ENCODE measurements around the gene L3MBTL3. TPM values are rescaled to one million over a fixed set of nuclear protein-coding genes. Genes with fewer than 3 reads are reported as not detected.

The L3MBTL3 gene
- total and polyA plus RNA-seq, 10 of the 15 experiments (the other 5 are each of a cell fraction or from before 2014, with no cell fraction given): 0.71 to 9.4 (median 6.2) TPM

DNA sequence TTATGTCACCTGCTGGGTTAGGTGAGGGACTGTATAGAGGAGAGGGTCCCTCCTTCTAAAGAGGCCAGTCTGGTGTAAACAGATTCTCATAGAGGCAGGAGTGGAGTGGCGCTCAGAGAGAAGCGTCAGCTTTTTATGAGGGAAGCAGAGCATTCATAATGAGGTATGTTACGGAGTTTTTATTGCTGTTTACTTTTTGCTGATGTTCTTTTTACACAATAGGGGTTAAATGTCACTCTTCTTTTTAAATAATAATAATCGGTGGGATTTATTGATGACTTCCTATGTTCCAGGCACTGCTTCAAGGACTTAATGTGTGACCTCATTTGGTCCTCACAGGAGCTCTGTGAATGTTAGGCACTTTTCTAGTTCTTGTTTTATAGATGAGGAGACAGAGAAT, 79.9 kb downstream of the L3MBTL3 start:
- Histone ChIP-seq H3K4me3 (no peak overlapping the region), H4K20me1 (ENCODE audit: control insufficient read depth, insufficient read depth) (no peaks in the 10 kb centered on the region), H3K9ac (ENCODE audit: control insufficient read depth, insufficient read depth, low read length) (no peak overlapping the region), H2AFZ (ENCODE audit: control insufficient read depth, low read depth, low read length) (no peak overlapping the region), H3K27ac (ENCODE audit: control insufficient read depth, insufficient read depth) (no peak overlapping the region), H3K79me2 (ENCODE audit: control insufficient read depth, insufficient read depth, low read length) (no peaks in the 10 kb centered on the region), H3K9me3 (replicated peaks; ENCODE audit: control insufficient read depth, insufficient read depth, low read length) (no peaks in the 10 kb centered on the region), H3K36me3 (ENCODE audit: control insufficient read depth in 2 of 2, insufficient read depth in 2 of 2, low read length in 1 of 2) (no peaks in the 10 kb centered on the region), H3K4me1 (ENCODE audit: control insufficient read depth, insufficient read depth, low read length) (no peaks in the 10 kb centered on the region), H3K4me2 (ENCODE audit: control insufficient read depth, insufficient read depth) (no peak overlapping the region), H3K27me3 (replicated peaks in 1 of 2; ENCODE audit: control insufficient read depth in 2 of 2, insufficient read depth in 2 of 2, low read length in 1 of 2) (no peaks in the 10 kb centered on the region)
- ChIA-PET POLR2A (no interaction called here), RAD21 (ENCODE audit: unreplicated experiment) (no interaction called here), SMC1A (ENCODE audit: uncharacterized antibody, unreplicated experiment) (interaction anchor here (0.6 kb wide), 1 partner anchor 655 kb away, joined by 3 read pairs; no protein-coding TSS in a partner anchor), CTCF (interaction anchor here (0.9 kb wide), 1 partner anchor 212 kb away, joined by 3 read pairs; no protein-coding TSS in a partner anchor)
- intact Hi-C loops (cut with micrococcal nuclease; ENCODE audit: unreplicated experiment): no loop called here
- in situ Hi-C loops (cut with MboI): no loop called here
- FAIRE-seq: no peak
- no peak for ATAC-seq
- 98% methylated on average over 4 of the region's 4 CpGs for WGBS (ENCODE audit: insufficient coverage, insufficient replicate concordance, low lambda C conversion rate, missing lambda C conversion rate)
- BruUV-seq (replicated peaks): no TSS peak
- DNase-seq (ENCODE audit: low read depth, low spot score): no peak
- TF ChIP-seq NFYA (IDR thresholded peaks at IDR 0.05; ENCODE audit: borderline replicate concordance, low read depth, low read length): no peak
- TF ChIP-seq CBX5 (IDR thresholded peaks at IDR 0.05; ENCODE audit: low read depth): no peak
- TF ChIP-seq CHD1 (IDR thresholded peaks at IDR 0.05; ENCODE audit: low read depth, low read length): no peak
- no peak for TF ChIP-seq LARP7 (IDR thresholded peaks at IDR 0.05)
- TF ChIP-seq FOS (IDR thresholded peaks at IDR 0.05; ENCODE audit: borderline replicate concordance, extremely low read depth, insufficient read length): no peak
- TF ChIP-seq, protein P1, sequence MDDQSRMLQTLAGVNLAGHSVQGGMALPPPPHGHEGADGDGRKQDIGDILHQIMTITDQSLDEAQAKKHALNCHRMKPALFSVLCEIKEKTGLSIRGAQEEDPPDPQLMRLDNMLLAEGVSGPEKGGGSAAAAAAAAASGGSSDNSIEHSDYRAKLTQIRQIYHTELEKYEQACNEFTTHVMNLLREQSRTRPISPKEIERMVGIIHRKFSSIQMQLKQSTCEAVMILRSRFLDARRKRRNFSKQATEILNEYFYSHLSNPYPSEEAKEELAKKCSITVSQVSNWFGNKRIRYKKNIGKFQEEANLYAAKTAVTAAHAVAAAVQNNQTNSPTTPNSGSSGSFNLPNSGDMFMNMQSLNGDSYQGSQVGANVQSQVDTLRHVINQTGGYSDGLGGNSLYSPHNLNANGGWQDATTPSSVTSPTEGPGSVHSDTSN (IDR thresholded peaks at IDR 0.05; ENCODE audit: insufficient replicate concordance, low read depth, low read length): no peak
- no peak for TF ChIP-seq EZH2 (IDR thresholded peaks at IDR 0.05; ENCODE audit: borderline replicate concordance, control insufficient read depth, low read depth, low read length)
- no peak for TF ChIP-seq TCF3 (IDR thresholded peaks at IDR 0.05; ENCODE audit: borderline replicate concordance, insufficient read depth, low read depth, low read length)
- no peak for TF ChIP-seq BHLHE40 (IDR thresholded peaks at IDR 0.05; ENCODE audit: borderline replicate concordance in 1 of 2, low read depth in 2 of 2, low read length in 1 of 2)
- TF ChIP-seq, protein P2, sequence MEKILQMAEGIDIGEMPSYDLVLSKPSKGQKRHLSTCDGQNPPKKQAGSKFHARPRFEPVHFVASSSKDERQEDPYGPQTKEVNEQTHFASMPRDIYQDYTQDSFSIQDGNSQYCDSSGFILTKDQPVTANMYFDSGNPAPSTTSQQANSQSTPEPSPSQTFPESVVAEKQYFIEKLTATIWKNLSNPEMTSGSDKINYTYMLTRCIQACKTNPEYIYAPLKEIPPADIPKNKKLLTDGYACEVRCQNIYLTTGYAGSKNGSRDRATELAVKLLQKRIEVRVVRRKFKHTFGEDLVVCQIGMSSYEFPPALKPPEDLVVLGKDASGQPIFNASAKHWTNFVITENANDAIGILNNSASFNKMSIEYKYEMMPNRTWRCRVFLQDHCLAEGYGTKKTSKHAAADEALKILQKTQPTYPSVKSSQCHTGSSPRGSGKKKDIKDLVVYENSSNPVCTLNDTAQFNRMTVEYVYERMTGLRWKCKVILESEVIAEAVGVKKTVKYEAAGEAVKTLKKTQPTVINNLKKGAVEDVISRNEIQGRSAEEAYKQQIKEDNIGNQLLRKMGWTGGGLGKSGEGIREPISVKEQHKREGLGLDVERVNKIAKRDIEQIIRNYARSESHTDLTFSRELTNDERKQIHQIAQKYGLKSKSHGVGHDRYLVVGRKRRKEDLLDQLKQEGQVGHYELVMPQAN (conservative IDR thresholded peaks at IDR 0.05): no peak
- TF ChIP-seq ATF7 (IDR thresholded peaks at IDR 0.05; ENCODE audit: low read depth): no peak
- TF ChIP-seq, protein P3, sequence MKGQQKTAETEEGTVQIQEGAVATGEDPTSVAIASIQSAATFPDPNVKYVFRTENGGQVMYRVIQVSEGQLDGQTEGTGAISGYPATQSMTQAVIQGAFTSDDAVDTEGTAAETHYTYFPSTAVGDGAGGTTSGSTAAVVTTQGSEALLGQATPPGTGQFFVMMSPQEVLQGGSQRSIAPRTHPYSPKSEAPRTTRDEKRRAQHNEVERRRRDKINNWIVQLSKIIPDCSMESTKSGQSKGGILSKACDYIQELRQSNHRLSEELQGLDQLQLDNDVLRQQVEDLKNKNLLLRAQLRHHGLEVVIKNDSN (IDR thresholded peaks at IDR 0.05; ENCODE audit: borderline replicate concordance, extremely low read length, insufficient read depth, low read depth, low read length): no peak
- TF ChIP-seq MLLT1 (IDR thresholded peaks at IDR 0.05): no peak
- no peak for TF ChIP-seq ASH2L (IDR thresholded peaks at IDR 0.05; ENCODE audit: borderline replicate concordance, low read depth)
- TF ChIP-seq ZNF24 (IDR thresholded peaks at IDR 0.05): no peak
